Astrocyte of the spinal cord (primary cell): ENCODE measurements around the gene AFP.

ENCODE experiments used
- DNase-seq: peaks from one replicate; pipeline ENCODE4 v3.0.0; 2011; ENCODE audit warnings: low read depth, low spot score
- H3K4me3 ChIP-seq: 2 replicates; pipeline ENCODE4 v1.5.1; 2011; ENCODE audit warnings: low read depth, mild to moderate bottlenecking, low read length, moderate library complexity
- in situ Hi-C: cut with HindIII; loops from 2 replicates; pipeline ENCODE4 v1.10.0; 2017; ENCODE audit warnings: low sequenced_read_pairs
- TF ChIP-seq, protein P1 (sequence below): IDR thresholded peaks from 2 replicates; pipeline ENCODE4 v1.5.1; 2012; ENCODE audit warnings: low read depth, mild to moderate bottlenecking, low read length, inconsistent platforms

AFP gene

DNA sequence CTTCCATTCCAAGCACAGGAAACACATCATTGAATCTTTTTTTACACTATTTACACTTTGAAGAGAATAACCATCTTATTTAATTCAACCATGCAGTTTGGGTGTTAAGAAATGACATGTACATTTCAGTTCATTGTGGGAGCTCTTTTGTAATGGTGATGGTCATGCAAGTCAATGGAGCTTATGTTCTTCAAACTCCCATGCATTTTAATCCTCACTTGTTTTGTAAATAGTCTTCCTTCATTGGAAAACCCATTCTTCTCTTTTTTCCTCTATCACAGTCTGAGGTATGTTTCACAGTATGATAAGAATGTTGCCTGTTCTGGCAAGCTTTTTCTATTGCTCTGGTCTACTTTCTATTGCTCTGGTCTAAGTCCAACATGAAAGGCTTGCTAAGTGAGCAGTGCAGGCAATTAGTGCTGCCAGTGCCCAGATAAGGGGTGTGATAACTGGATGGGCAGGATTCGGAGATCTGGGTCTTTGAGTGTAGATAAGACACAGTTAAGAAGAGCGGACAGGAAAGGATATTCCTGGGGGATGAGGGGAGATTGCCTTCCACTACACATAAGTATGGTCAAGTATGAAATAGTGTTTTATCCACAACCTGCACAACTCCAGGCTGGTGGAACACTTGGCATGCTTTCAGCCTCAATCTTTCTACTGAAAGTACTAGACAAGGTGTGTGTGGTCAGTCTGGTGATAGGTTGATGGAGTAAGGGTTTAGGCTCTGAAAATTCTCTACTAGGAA is 17.1 kb downstream of the AFP start:
- H3K4me3 ChIP-seq: no peak overlapping the region
- DNase-seq: no peak
- in situ Hi-C loops: no loop called here
- TF ChIP-seq, protein P1, sequence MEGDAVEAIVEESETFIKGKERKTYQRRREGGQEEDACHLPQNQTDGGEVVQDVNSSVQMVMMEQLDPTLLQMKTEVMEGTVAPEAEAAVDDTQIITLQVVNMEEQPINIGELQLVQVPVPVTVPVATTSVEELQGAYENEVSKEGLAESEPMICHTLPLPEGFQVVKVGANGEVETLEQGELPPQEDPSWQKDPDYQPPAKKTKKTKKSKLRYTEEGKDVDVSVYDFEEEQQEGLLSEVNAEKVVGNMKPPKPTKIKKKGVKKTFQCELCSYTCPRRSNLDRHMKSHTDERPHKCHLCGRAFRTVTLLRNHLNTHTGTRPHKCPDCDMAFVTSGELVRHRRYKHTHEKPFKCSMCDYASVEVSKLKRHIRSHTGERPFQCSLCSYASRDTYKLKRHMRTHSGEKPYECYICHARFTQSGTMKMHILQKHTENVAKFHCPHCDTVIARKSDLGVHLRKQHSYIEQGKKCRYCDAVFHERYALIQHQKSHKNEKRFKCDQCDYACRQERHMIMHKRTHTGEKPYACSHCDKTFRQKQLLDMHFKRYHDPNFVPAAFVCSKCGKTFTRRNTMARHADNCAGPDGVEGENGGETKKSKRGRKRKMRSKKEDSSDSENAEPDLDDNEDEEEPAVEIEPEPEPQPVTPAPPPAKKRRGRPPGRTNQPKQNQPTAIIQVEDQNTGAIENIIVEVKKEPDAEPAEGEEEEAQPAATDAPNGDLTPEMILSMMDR: no peak

DNA sequence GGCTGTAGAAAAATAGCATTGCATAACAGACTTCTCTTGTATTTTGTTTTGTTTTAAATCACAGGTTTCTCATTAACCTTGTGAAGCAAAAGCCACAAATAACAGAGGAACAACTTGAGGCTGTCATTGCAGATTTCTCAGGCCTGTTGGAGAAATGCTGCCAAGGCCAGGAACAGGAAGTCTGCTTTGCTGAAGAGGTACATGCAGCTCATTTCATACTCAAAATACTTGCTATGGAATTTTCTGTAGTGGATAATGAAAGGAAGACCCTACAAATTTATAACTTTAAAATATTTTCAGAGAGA is 17.6 kb downstream of the AFP start:
- no peak overlapping the region for H3K4me3 ChIP-seq
- TF ChIP-seq, protein P1: no peak
- DNase-seq: no peak
- in situ Hi-C loops: no loop called here

DNA sequence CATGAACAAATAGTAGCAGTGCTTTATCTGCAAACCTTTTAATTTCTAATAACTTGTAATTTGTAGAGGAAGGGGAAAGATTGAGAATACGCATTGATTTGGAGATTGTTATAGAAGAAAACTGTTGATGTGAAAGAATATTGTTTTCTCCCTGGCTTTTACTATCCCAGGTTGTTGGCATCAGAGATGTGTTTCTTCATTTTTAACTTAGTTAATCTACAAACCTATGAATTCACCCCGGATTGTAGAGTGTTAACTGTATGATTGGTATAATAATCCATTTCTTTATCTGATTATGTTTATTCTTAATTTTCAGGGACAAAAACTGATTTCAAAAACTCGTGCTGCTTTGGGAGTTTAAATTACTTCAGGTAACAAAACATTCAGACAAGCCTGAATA is 18.9 kb downstream of the AFP start:
- no peak overlapping the region for H3K4me3 ChIP-seq
- no peak for DNase-seq
- in situ Hi-C loops: no loop called here
- TF ChIP-seq, protein P1: no peak

DNA sequence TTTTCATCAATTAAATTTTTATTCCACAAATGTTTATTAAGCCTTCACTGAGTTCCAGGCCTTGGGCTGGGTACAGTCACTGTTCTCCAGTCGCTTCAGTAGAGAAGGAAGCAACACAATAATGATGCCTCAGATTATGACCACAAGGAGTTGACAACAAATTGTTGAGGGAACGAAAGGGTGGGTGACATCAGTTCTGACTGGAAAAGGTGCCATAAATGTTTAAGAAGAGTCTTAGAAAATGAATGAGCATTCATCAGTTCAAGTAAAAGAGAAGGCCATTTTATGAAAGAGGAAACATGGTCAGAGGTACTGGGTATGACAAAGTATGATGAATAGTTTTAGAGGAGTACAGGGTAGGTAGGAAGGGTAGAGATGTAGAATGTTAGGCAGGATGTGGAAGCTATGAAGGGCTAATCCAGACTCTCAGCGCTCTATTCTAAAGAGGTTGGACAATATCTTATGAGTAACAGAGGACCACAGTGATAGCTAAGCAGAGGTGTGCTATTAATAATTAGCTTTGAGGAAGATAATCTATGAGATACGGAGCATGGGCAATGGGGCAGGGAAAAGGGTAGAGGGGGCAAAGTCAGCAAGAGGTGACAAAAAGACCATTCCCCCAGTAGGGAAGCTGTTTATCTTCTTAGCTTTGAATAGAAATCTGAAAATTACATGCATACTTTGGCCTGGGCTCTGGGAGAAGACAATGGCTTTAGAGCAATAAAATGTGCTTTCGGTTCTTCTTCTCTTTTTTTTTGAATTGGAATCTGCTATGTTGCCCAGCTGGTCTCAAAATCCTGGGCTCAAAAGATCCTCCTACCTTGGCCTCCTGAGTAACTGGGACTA is 20.4 kb downstream of the AFP start:
- TF ChIP-seq, protein P1: no peak
- no peak for DNase-seq
- H3K4me3 ChIP-seq: no peak overlapping the region
- in situ Hi-C loops: no loop called here

GRCh38 chr4:73458184-73459047 is 22.4 kb downstream of the AFP start:
- in situ Hi-C loops: no loop called here
- TF ChIP-seq, protein P1: no peak
- DNase-seq: no peak
- no peak overlapping the region for H3K4me3 ChIP-seq

DNA sequence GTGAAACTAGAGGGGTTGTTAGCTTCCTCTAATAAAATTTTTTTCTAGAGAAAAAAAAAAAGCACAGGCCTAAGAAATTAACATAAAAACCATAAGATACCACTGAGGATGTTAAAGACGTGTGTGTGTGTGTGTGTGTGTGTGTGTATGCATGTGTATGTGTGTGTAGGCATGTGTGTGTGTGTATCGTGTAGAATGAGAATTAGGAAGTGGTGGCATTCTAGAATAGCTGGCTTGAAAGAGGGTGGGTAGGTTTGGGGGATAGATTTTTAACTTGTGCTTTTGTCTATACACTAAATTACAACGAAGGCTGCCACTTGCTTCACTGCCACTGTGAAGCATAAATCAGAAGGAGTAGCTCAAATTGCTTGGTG is 23.0 kb downstream of the AFP start:
- TF ChIP-seq, protein P1: no peak
- in situ Hi-C loops: no loop called here
- no peak for DNase-seq
- H3K4me3 ChIP-seq: no peak overlapping the region
